Measurements from ENCODE around the gene KPNA3.

KPNA3 gene

DNA sequence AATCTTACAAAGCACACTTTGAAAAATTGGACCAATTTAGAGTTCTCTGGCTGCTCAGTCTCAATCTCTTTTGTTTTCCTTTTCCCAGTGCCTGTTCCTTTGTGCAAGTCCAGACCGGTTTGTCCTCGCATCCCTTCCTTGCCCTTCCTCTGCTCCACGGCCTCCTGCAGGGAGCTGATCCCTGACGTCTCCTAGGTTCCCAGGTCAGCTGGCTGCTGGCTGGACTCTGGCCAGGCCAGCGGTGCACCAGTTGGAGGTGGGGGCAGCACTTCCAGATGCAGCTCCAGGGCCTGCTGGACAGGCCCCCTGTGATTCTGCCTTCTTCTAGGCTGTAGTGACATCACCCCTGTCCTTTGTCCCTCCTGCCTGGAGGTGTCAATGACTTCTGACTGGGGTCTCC is 44.0 kb upstream of the KPNA3 start:
- no peak overlapping the region for H3K4me3 ChIP-seq (replicated peaks; ENCODE audit: low read depth, low read length)
- H3K36me3 ChIP-seq (ENCODE audit: control insufficient read depth, insufficient read depth, low read length), result no peaks in the 10 kb centered on the region
- DNase-seq (ENCODE audit: extremely low read depth, insufficient read length), result no peak
- no peak for TF ChIP-seq CTCF (IDR thresholded peaks at IDR 0.05; ENCODE audit: insufficient read depth, low read length, poor library complexity, severe bottlenecking)
- no peaks in the 10 kb centered on the region for H3K27me3 ChIP-seq (replicated peaks; ENCODE audit: control insufficient read depth, insufficient read depth, low read length)

DNA sequence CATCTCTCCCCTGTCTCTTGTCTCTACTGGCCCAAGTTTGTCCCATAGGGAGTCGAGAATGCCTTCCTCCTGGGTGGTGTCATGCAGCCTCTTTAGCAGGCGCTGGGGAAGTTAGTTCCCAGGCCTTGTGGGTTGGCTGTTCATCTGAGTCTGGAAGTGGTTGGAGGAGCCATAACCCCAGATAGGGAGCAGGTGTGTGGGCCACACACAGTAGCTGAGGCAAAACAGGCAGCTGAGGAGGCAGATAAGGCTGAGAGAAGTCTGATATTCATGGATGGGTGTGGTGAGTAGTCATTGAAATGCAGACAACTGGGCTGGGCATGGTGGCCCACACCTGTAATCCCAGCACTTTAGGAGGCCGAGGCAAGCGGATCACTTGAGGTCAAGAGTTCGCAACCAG is 40.9 kb upstream of the KPNA3 start:
- no peak overlapping the region for H3K4me3 ChIP-seq (replicated peaks; ENCODE audit: low read depth, low read length)
- no peaks in the 10 kb centered on the region for H3K27me3 ChIP-seq (replicated peaks; ENCODE audit: control insufficient read depth, insufficient read depth, low read length)
- TF ChIP-seq CTCF (IDR thresholded peaks at IDR 0.05; ENCODE audit: insufficient read depth, low read length, poor library complexity, severe bottlenecking), result no peak
- no peaks in the 10 kb centered on the region for H3K36me3 ChIP-seq (ENCODE audit: control insufficient read depth, insufficient read depth, low read length)
- DNase-seq (ENCODE audit: extremely low read depth, insufficient read length), result no peak

GRCh38 chr13:49831455-49831854 is 39.0 kb upstream of the KPNA3 start:
- Histone ChIP-seq H3K4me3 (replicated peaks; ENCODE audit: low read depth, low read length) (no peak overlapping the region), H3K27me3 (replicated peaks; ENCODE audit: control insufficient read depth, insufficient read depth, low read length) (no peaks in the 10 kb centered on the region), H3K36me3 (ENCODE audit: control insufficient read depth, insufficient read depth, low read length) (no peaks in the 10 kb centered on the region)
- no peak for TF ChIP-seq CTCF (IDR thresholded peaks at IDR 0.05; ENCODE audit: insufficient read depth, low read length, poor library complexity, severe bottlenecking)
- DNase-seq (ENCODE audit: extremely low read depth, insufficient read length), result no peak

- no peak for DNase-seq (ENCODE audit: extremely low read depth, insufficient read length)
- no peak for TF ChIP-seq CTCF (IDR thresholded peaks at IDR 0.05; ENCODE audit: insufficient read depth, low read length, poor library complexity, severe bottlenecking)
- H3K27me3 ChIP-seq (replicated peaks; ENCODE audit: control insufficient read depth, insufficient read depth, low read length), result no peaks in the 10 kb centered on the region
- no peaks in the 10 kb centered on the region for H3K36me3 ChIP-seq (ENCODE audit: control insufficient read depth, insufficient read depth, low read length)
- no peak overlapping the region for H3K4me3 ChIP-seq (replicated peaks; ENCODE audit: low read depth, low read length)
Measured at GRCh38 chr13:49830721-49831120, 38.2 kb upstream of the KPNA3 start.

- H3K27me3 ChIP-seq (replicated peaks; ENCODE audit: control insufficient read depth, insufficient read depth, low read length), result no peaks in the 10 kb centered on the region
- H3K36me3 ChIP-seq (ENCODE audit: control insufficient read depth, insufficient read depth, low read length), result no peaks in the 10 kb centered on the region
- TF ChIP-seq CTCF (IDR thresholded peaks at IDR 0.05; ENCODE audit: insufficient read depth, low read length, poor library complexity, severe bottlenecking), result no peak
- DNase-seq (ENCODE audit: extremely low read depth, insufficient read length), result no peak
- no peak overlapping the region for H3K4me3 ChIP-seq (replicated peaks; ENCODE audit: low read depth, low read length)
Measured at GRCh38 chr13:49829715-49830114, 37.2 kb upstream of the KPNA3 start.

- DNase-seq (ENCODE audit: extremely low read depth, insufficient read length), result no peak
- TF ChIP-seq CTCF (IDR thresholded peaks at IDR 0.05; ENCODE audit: insufficient read depth, low read length, poor library complexity, severe bottlenecking), result no peak
- Histone ChIP-seq H3K36me3 (ENCODE audit: control insufficient read depth, insufficient read depth, low read length) (no peaks in the 10 kb centered on the region), H3K27me3 (replicated peaks; ENCODE audit: control insufficient read depth, insufficient read depth, low read length) (no peaks in the 10 kb centered on the region; the same call in 1 of the 2 replicates), H3K4me3 (replicated peaks; ENCODE audit: low read depth, low read length) (no peak overlapping the region)
Measured at GRCh38 chr13:49828453-49828852, 36.0 kb upstream of the KPNA3 start.
